Islet precursor cell (in vitro differentiated cells): Measurements from ENCODE around the gene FPGS.
"Not testable (repeated sequence)": the region's sequence is repeated elsewhere in the genome, so short reads cannot be mapped to it uniquely, and the experiment has no call there.

ENCODE experiments used
- DNase-seq: peaks from one replicate; pipeline ENCODE4 v3.0.0-alpha.2; 2018

The FPGS gene

GRCh38 chr9:127802576-127803443, at the start of gene FPGS:
FPGS (plus strand) TSS chr9:127802882; CDS start chr9:127802925, 43 bp downstream.
- peak; percentile 94 for DNase-seq

- no peak for DNase-seq
Observed at GRCh38 chr9:127753148-127753547, 49.5 kb upstream of the FPGS start.

- no peak for DNase-seq
Observed at GRCh38 chr9:127753622-127754021, 49.1 kb upstream of the FPGS start.

GRCh38 chr9:127754099-127755060, 48.3 kb upstream of the FPGS start:
- DNase-seq, result peak; percentile 66

GRCh38 chr9:127755061-127756060, 47.3 kb upstream of the FPGS start:
- peak; percentile 66 for DNase-seq

- DNase-seq, result no peak
Observed at GRCh38 chr9:127756233-127756632, 46.4 kb upstream of the FPGS start.

- not testable (repeated sequence) for DNase-seq
Observed at GRCh38 chr9:127756776-127757175, 45.9 kb upstream of the FPGS start.

GRCh38 chr9:127758843-127759242, 43.8 kb upstream of the FPGS start:
- no peak for DNase-seq

GRCh38 chr9:127761061-127761460, 41.6 kb upstream of the FPGS start:
- DNase-seq, result no peak

- DNase-seq, result no peak
Observed at GRCh38 chr9:127761491-127761956, 41.2 kb upstream of the FPGS start.

- DNase-seq, result peak; percentile 74
Observed at GRCh38 chr9:127762111-127762676, 40.5 kb upstream of the FPGS start.

- peak; percentile 71 for DNase-seq
Observed at GRCh38 chr9:127763918-127764384, 38.7 kb upstream of the FPGS start.

- DNase-seq, result no peak
Observed at GRCh38 chr9:127765418-127765817, 37.3 kb upstream of the FPGS start.

- DNase-seq, result no peak
Observed at GRCh38 chr9:127767410-127767809, 35.3 kb upstream of the FPGS start.

GRCh38 chr9:127767909-127768331, 34.8 kb upstream of the FPGS start:
- DNase-seq, result peak; percentile 94

- no peak for DNase-seq
Observed at GRCh38 chr9:127768698-127769097, 34.0 kb upstream of the FPGS start.

- DNase-seq, result no peak
Observed at GRCh38 chr9:127769101-127769500, 33.6 kb upstream of the FPGS start.

GRCh38 chr9:127769929-127770582, 32.6 kb upstream of the FPGS start:
- no peak for DNase-seq

- DNase-seq, result no peak
Observed at GRCh38 chr9:127770583-127770904, 32.1 kb upstream of the FPGS start.

- DNase-seq, result peak; percentile 100
Observed at GRCh38 chr9:127770905-127771569, 31.6 kb upstream of the FPGS start.
